NOMO-1 treated with dmso at 0.1 percent for 144 hours (cell line): ENCODE data around the gene RUNDC3A.
"Not testable (repeated sequence)": the region's sequence is repeated elsewhere in the genome, so short reads cannot be mapped to it uniquely, and the experiment has no call there.

ENCODE experiments used
- DNase-seq: peaks from one replicate; lab custom pipeline; 2025; ENCODE audit not compliant: unreplicated experiment; lab: John Stamatoyannopoulos, UW

The RUNDC3A gene

GRCh38 chr17:44343510-44344209 is 35.3 kb downstream of the RUNDC3A start:
- no peak for DNase-seq

- peak; percentile 96 for DNase-seq
Observed at GRCh38 chr17:44344939-44345453, 36.6 kb downstream of the RUNDC3A start, which contains the start of gene GRN. TSS of gene GRN (plus strand) at chr17:44345302. CDS start at chr17:44349165, 3,863 bp downstream.

DNA sequence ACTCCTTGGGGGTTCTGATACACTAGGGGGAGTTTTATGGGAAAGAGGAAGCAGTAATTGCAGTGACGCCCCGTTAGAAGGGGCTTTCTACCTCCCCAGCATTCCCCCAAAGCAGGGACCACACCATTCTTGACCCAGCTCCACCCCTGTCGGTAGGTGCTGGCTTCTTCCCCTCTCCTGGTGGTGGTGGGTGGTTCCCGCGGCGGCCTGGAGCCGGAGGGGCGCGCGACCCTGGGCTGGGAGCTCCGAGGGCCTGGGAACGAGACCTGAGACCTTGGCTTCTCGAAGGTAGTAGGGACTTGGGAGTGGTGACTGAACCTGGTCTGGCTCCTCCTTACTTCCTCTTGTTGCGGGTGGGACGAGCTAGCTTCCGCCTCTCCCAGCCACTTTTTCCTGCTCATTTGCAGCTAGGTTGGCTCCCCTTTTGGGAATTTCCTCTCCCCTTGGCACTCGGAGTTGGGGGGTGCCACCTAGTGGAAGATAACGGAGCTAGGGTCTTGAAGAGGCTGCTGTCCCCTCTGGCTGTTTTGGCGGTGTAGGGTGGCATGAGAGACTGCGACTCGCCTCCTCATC is 37.1 kb downstream of the RUNDC3A start:
- peak; percentile 67 for DNase-seq

DNA sequence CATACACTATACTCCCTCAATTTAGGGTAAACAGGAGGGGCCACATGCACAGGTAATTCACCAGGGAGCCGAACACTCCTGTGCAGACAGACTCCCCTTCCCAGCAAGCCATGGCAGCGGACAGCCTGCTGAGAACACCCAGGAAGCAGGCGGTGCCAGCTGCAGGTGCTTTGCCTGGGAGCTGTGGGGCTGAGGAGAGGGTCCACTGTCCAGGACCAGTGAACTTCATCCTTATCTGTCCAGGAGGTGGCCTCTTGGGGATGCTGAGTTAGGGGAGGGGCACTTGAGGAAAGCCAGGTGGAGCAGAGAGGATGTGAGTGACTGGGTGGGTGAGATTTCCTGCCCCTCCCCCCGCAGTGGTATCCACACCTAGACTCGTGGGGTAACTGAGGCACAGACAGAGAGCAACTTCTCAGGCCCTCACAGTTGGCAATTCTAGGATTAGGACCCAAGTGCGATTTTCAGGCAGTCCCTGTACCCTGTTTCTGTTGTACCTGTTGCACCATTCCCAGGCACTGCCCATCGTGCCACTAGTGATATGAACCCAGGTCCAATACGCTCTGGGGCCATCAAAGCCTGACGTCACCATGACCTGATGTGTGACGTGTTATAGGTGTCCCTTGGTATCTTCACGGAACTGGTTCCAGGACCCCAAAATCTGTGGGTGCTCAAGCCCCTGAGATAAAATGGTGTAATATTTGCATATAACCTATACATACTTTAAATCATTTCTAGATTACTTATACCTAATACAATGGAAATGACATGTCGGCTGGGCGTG is 37.9 kb downstream of the RUNDC3A start:
- DNase-seq, result no peak

DNA sequence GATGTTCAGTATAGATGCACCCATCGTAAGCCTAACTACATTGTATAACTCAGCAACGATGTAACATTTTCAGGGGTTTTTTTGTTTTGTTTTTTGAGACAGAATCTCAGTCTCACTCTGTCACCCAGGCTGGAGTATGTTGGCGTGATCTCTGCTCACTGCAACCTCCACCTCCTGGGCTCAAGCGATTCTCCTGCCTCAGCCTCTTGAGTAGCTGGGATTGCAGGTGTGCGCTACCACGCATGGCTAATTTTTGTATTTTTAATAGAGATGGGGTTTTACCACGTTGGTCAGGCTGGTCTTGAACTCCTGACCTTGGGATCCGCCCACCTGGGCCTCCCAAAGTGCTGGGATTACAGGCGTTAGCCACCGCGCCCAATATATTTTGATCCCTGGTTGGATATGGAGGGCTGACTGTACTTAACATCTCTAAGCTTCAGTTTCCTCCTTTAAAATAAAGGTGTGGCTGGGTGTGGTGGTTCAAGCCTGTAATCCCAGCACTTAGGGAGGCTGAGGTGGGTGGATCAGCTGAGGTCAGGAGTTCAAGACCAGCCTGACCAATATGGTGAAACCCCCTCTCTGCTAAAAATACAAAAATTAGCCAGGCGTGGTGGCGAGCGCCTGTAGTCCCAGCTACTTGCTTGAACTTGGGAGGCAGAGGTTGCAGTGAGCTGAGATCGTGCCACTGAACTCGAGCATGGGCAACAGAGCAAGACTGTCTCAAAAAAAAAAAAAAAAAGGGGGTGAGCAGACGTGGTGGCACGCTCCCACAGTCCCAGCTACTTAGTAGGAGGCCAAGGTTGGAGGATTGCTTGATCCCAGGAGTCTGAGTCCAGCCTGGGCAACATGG is 39.0 kb downstream of the RUNDC3A start:
- DNase-seq, result not testable (repeated sequence)

- DNase-seq, result peak; percentile 95
Observed at GRCh38 chr17:44348234-44348987, 40.0 kb downstream of the RUNDC3A start.

- DNase-seq, result no peak
Observed at GRCh38 chr17:44348988-44349364, 40.6 kb downstream of the RUNDC3A start.

- DNase-seq, result no peak
Observed at GRCh38 chr17:44349553-44350070, 41.2 kb downstream of the RUNDC3A start.

- DNase-seq, result peak; percentile 7
Observed at GRCh38 chr17:44350733-44351226, 42.4 kb downstream of the RUNDC3A start.

GRCh38 chr17:44351464-44351863 is 43.1 kb downstream of the RUNDC3A start:
- DNase-seq, result no peak

DNA sequence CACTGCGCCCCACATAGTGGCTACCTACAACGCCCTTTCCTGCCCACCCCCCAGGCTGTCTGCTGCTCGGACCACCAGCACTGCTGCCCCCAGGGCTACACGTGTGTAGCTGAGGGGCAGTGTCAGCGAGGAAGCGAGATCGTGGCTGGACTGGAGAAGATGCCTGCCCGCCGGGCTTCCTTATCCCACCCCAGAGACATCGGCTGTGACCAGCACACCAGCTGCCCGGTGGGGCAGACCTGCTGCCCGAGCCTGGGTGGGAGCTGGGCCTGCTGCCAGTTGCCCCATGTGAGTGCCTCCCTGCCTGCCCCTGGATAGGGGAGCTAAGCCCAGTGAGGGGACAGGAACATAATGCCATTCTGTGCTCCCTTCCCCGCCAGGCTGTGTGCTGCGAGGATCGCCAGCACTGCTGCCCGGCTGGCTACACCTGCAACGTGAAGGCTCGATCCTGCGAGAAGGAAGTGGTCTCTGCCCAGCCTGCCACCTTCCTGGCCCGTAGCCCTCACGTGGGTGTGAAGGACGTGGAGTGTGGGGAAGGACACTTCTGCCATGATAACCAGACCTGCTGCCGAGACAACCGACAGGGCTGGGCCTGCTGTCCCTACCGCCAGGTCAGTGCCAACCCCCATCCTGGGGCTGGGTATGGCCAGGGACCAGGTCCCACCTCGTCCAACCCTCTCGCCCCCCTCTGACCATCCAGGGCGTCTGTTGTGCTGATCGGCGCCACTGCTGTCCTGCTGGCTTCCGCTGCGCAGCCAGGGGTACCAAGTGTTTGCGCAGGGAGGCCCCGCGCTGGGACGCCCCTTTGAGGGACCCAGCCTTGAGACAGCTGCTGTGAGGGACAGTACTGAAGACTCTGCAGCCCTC is 43.8 kb downstream of the RUNDC3A start:
- no peak for DNase-seq

DNA sequence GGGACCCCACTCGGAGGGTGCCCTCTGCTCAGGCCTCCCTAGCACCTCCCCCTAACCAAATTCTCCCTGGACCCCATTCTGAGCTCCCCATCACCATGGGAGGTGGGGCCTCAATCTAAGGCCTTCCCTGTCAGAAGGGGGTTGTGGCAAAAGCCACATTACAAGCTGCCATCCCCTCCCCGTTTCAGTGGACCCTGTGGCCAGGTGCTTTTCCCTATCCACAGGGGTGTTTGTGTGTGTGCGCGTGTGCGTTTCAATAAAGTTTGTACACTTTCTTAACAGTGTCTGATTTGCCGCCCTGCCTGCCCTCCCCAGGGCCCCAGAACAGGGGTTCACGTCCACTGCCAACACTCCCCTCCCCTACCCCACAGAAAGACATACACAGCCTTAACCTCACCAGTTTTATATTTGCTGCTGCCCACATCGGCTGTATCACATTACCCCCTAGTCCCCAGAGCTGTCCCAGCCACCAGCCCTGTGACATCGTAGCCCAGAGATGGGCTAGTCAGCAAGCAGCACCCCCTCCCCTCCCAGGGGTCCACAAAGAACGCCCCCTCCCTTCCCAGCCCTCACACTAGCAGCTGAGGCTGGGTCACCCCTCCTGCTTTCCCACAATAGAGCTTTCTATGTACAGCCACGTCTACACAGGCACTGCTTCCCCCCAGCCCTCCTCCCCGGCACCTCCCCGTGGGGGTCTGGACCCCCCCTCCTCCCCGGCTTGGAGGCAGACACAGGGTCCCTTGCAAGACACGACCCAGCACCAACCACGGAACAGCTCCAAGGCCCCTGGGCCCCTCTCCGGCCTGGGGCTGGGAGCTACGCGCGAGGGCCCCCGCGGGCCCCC is 44.6 kb downstream of the RUNDC3A start:
- no peak for DNase-seq

DNA sequence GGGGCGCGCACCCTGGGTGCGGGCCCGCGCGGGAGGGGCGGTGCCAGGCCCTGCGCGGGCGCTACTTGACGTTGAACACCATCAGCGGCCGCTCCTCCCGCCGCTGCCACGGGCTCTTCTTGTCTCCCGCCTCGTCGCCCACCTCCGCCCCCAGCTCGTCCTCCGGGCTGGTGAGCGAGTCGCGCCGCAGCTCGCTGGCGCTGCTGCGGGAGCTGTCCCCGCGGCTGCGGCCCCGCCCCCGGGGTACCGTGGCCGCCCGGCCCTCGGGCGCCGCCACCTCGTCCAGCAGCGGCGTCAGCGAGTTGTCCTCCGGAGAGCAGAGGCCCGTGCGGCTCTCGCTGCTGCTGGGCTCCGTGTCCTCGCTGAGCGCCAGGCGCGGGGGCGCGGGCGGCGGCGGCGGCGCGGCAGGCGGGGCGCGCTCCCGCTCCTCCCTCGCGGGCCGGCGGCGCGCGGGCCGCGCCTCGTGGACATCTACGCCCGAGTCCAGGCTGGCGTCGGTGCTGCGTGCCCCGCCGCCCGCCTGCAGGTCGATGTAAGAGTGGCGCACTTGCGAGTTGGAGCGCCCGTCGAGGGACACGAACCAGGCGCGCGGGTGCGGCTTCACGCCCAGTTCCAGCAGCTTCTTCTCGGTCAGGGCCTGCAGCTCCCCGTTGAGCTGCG is 45.4 kb downstream of the RUNDC3A start:
- no peak for DNase-seq

DNA sequence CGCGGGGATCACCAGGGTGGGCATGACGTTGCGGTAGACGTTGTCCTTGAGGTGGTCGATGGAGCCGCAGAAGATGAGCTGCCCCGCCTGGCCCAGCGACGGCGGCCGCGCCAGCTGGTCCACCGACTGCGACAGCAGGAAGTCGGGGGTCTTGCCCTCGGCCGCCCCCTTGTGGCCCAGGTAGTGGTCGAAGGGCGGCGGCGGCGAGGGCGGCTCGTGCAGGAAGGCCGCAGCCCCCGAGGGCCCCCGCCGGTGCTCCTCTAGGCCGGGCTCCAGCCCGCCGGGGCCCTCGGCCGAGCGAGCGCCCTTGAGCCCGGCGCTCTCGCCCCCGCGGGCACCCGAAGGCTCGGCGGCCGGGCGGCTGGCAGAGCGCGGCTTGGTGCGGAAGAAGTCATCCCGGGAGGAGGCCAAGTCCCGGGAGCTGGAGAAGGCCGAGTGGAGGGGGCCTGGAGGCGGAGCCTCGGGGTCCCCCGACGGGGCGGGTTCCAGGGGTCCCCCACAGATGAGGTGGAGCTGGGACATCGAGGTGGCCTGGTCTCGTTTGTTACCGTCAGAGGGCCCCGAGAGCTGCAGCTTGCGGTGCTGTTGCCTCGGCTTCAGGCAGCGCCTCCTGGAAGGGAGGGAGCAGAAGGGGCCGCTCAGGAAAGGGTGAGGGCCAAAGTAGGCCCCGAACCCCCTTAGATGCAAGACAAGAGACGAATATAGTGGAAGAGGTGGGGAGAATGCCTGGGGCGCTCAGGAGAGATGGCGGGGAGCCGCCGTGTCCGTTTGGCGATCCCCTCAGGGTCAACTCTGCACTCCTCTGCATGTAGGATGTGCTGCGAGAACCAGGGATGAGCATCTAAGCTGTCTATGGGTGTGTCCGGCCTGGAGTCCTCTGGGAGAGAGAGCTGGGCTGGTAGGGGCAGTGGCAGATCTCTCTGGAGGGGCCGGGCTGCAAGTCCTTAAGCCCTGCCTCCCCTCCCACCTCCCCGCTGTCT is 46.5 kb downstream of the RUNDC3A start:
- DNase-seq, result no peak

GRCh38 chr17:44355642-44356099 is 47.3 kb downstream of the RUNDC3A start:
- no peak for DNase-seq

DNA sequence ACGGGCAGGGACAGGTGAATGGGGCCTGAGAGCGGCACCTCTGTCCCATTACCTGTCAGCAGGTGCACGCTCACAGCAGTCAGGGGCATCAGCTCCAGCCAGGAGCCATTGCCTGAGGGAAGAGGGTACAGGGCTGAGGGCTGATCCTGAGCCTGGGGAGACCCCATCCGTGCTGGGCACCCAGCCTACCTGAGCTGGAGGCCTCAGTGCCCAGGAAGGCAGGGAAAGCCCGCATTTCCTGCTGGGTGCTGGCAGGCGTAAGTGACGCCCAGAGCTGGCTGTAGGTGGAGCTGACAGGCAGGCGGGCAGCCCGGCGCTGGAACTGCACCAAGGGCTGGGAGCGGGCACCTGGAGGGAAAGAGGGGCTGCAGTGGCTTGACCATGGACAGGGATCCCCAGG is 47.8 kb downstream of the RUNDC3A start:
- no peak for DNase-seq
